H1 (cell line): ENCODE results near the gene NCOA5. TPM values are rescaled to one million over a fixed set of nuclear protein-coding genes. Genes with fewer than 3 reads are reported as not detected.

Experiments
- CTCF ChIA-PET: fragments of 300-600 bp; sonication (Branson Sonifier 250); formaldehyde crosslinking; loops from one replicate; lab custom pipeline; 2021; ENCODE audit not compliant: partially characterized antibody; lab: Charles Lee
- POLR2A ChIA-PET: fragments of 300-600 bp; sonication (Branson Sonifier 250); formaldehyde crosslinking; loops from one replicate; lab custom pipeline; 2021; ENCODE audit warnings: inconsistent platforms; ENCODE audit not compliant: partially characterized antibody; lab: Charles Lee
- DNase-seq, 2 experiments: peaks; one replicate each; pipeline versions ENCODE4 v3.0.0 to v3.0.0-alpha.2; 2010 to 2022; ENCODE audit warnings: low spot score in 2 of 2, low read depth in 1 of 2, mixed read lengths in 1 of 2
- FAIRE-seq: peaks from 2 replicates; lab custom pipeline; 2011; peaks lifted over from hg19 to GRCh38; lab: Jason Lieb, UNC
- H2AFZ ChIP-seq: 2 replicates; pipeline ENCODE4 v1.8.1; 2012; ENCODE audit warnings: low read length, inconsistent platforms
- H2AK5ac ChIP-seq: 2 replicates; pipeline ENCODE4 v1.6.1; 2013; ENCODE audit warnings: low read depth, low read length
- H2BK120ac ChIP-seq: replicated peaks from 2 replicates; pipeline ENCODE3; 2013; ENCODE audit warnings: low read depth, low read length, inconsistent platforms
- H2BK12ac ChIP-seq: 2 replicates; pipeline ENCODE4 v1.6.1; 2013; ENCODE audit warnings: low read depth, low read length
- H2BK15ac ChIP-seq: 2 replicates; pipeline ENCODE4 v1.6.1; 2013; ENCODE audit warnings: low read length
- H2BK20ac ChIP-seq: 2 replicates; pipeline ENCODE4 v1.6.1; 2013; ENCODE audit warnings: low read length
- H2BK5ac ChIP-seq: 2 replicates; pipeline ENCODE4 v1.6.1; 2013; ENCODE audit warnings: low read depth, low read length
- H3K14ac ChIP-seq: 2 replicates; pipeline ENCODE4 v1.6.1; 2013; ENCODE audit warnings: inconsistent platforms; ENCODE audit not compliant: insufficient read length
- H3K18ac ChIP-seq: 2 replicates; pipeline ENCODE4 v1.6.1; 2013; ENCODE audit warnings: low read length; ENCODE audit errors: extremely low read depth
- H3K23ac ChIP-seq: 2 replicates; pipeline ENCODE4 v1.6.1; 2013; ENCODE audit warnings: inconsistent platforms; ENCODE audit not compliant: insufficient read length
- H3K23me2 ChIP-seq: 2 replicates; pipeline ENCODE4 v1.6.1; 2013; ENCODE audit warnings: low read depth, low read length
- H3K27ac ChIP-seq: 2 replicates; pipeline ENCODE4 v1.6.1; 2011; ENCODE audit warnings: low read depth, low read length, inconsistent platforms
- H3K27me3 ChIP-seq, 4 experiments: replicated peaks in 1 of 4; 1 replicate in 1 of 4; 2 replicates in 3 of 4; pipeline versions ENCODE4 v1.6.1 to v1.8.1; 2011 to 2013; ENCODE audit warnings: low read length in 3 of 4, mild to moderate bottlenecking in 3 of 4, inconsistent platforms in 2 of 4, mixed read lengths in 2 of 4, moderate library complexity in 1 of 4; ENCODE audit not compliant: control insufficient read depth in 3 of 4, insufficient read depth in 3 of 4; ENCODE audit errors: extremely low read depth in 1 of 4
- H3K36me3 ChIP-seq, 4 experiments: 2 replicates each; pipeline versions ENCODE4 v1.6.1 to v1.8.1; 2011 to 2013; ENCODE audit warnings: mild to moderate bottlenecking in 4 of 4, low read length in 3 of 4, moderate library complexity in 2 of 4, control low read depth in 1 of 4, inconsistent platforms in 1 of 4; ENCODE audit not compliant: insufficient read depth in 4 of 4, control insufficient read depth in 2 of 4
- H3K4ac ChIP-seq: replicated peaks from 2 replicates; pipeline ENCODE3; 2013; ENCODE audit warnings: low read length, low read depth, mixed read lengths, inconsistent platforms; ENCODE audit not compliant: insufficient read length
- H3K4me1 ChIP-seq, 4 experiments: replicated peaks in 1 of 4; 1 replicate in 1 of 4; 2 replicates in 3 of 4; pipeline versions ENCODE4 v1.6.1 to v1.8.1; 2011 to 2013; ENCODE audit warnings: low read length in 3 of 4, inconsistent platforms in 2 of 4, mixed read lengths in 1 of 4; ENCODE audit not compliant: insufficient read depth in 4 of 4, control insufficient read depth in 3 of 4
- H3K4me2 ChIP-seq, 2 experiments: 2 replicates each; pipeline versions ENCODE4 v1.6.1 to v1.8.1; 2011 to 2013; ENCODE audit warnings: low read depth in 2 of 2, low read length in 2 of 2, control low read depth in 1 of 2, inconsistent platforms in 1 of 2, mild to moderate bottlenecking in 1 of 2; ENCODE audit not compliant: insufficient read depth in 1 of 2
- H3K4me3 ChIP-seq, 4 experiments: fragments of 200-600, 300-600 bp in 1 of 4; sonication (generic), shearing (Covaris generic), sonication (Bioruptor Twin) in 1 of 4; 2 replicates each; pipeline versions ENCODE4 v1.5.1 to v1.8.1; 2011 to 2016; ENCODE audit warnings: low read length in 4 of 4, low read depth in 3 of 4, control low read depth in 2 of 4, inconsistent platforms in 2 of 4, mild to moderate bottlenecking in 2 of 4, mixed read lengths in 1 of 4, moderate library complexity in 1 of 4; ENCODE audit not compliant: insufficient read depth in 2 of 4; ENCODE audit errors: extremely low read depth in 1 of 4
- H3K56ac ChIP-seq: replicated peaks from 2 replicates; pipeline ENCODE3; 2013; ENCODE audit warnings: low read depth, mild to moderate bottlenecking, mixed read lengths, low read length, inconsistent platforms; ENCODE audit not compliant: insufficient read length
- H3K79me1 ChIP-seq: 2 replicates; pipeline ENCODE4 v1.6.1; 2013; ENCODE audit warnings: low read depth, low read length, control low read depth
- H3K79me2 ChIP-seq, 2 experiments: 2 replicates each; pipeline versions ENCODE4 v1.6.1 to v1.8.1; 2012 to 2013; ENCODE audit warnings: low read length in 2 of 2, mild to moderate bottlenecking in 2 of 2, inconsistent platforms in 1 of 2; ENCODE audit not compliant: insufficient read depth in 2 of 2, control insufficient read depth in 1 of 2
- H3K9ac ChIP-seq, 4 experiments: replicated peaks in 1 of 4; 1 replicate in 1 of 4; 2 replicates in 3 of 4; pipeline versions ENCODE4 v1.6.1 to v1.8.1; 2011 to 2013; ENCODE audit warnings: low read depth in 3 of 4, low read length in 3 of 4, control low read depth in 2 of 4, mild to moderate bottlenecking in 2 of 4, moderate library complexity in 2 of 4, inconsistent platforms in 1 of 4; ENCODE audit errors: extremely low read depth in 1 of 4
- H3K9me3 ChIP-seq, 2 experiments: 2 replicates each; pipeline versions ENCODE4 v1.6.1 to v1.8.1; 2012 to 2013; ENCODE audit warnings: mild to moderate bottlenecking in 2 of 2, moderate library complexity in 2 of 2, control low read depth in 1 of 2, inconsistent platforms in 1 of 2, low read depth in 1 of 2, low read length in 1 of 2, mixed read lengths in 1 of 2; ENCODE audit not compliant: insufficient read depth in 2 of 2
- H4K20me1 ChIP-seq, 2 experiments: replicated peaks in 1 of 2; 2 replicates each; pipeline versions ENCODE3 to v1.8.1; 2011 to 2013; ENCODE audit warnings: inconsistent platforms in 2 of 2, low read length in 2 of 2, mild to moderate bottlenecking in 1 of 2; ENCODE audit not compliant: insufficient read depth in 2 of 2, control insufficient read depth in 1 of 2
- H4K5ac ChIP-seq: 2 replicates; pipeline ENCODE4 v1.6.1; 2013; ENCODE audit warnings: low read length, low read depth, mixed read lengths, inconsistent platforms; ENCODE audit not compliant: insufficient read length
- H4K8ac ChIP-seq: 2 replicates; pipeline ENCODE4 v1.8.0; 2013; ENCODE audit warnings: mild to moderate bottlenecking, moderate library complexity, low read length, inconsistent platforms; ENCODE audit not compliant: insufficient read depth; ENCODE audit errors: extremely low read depth
- H4K91ac ChIP-seq: replicated peaks from 2 replicates; pipeline ENCODE3; 2013; ENCODE audit warnings: low read length, mixed read lengths, inconsistent platforms; ENCODE audit not compliant: insufficient read length
- CTCF ChIP-seq, 3 experiments: IDR thresholded peaks; 1 replicate in 2 of 3; 2 replicates in 1 of 3; pipeline versions ENCODE4 v1.5.1 to v1.6.1; 2011; ENCODE audit warnings: low read length in 3 of 3, mild to moderate bottlenecking in 3 of 3, inconsistent platforms in 2 of 3, low read depth in 1 of 3, moderate library complexity in 1 of 3; ENCODE audit not compliant: insufficient read depth in 1 of 3; ENCODE audit errors: control extremely low read depth in 1 of 3
- RAD21 ChIP-seq, 2 experiments: IDR thresholded peaks in 1 of 2; conservative IDR thresholded peaks in 1 of 2; 2 replicates each; pipeline ENCODE4 v1.6.1; 2011; ENCODE audit warnings: low read depth in 2 of 2, low read length in 2 of 2, improper control_type of control experiment in 1 of 2, inconsistent platforms in 1 of 2, mild to moderate bottlenecking in 1 of 2, moderate library complexity in 1 of 2
- YY1 ChIP-seq: IDR thresholded peaks from 2 replicates; pipeline ENCODE4 v1.6.1; 2011; ENCODE audit warnings: low read depth, mild to moderate bottlenecking, low read length
- WGBS, 2 experiments: shearing (Covaris generic) in 1 of 2; methylation state at CpG; one replicate each; pipeline versions ENCODE4 v1.1.6 to v1.1.7; 2013 to 2015; ENCODE audit warnings: low lambda C conversion rate in 2 of 2, mixed read lengths in 2 of 2, inconsistent platforms in 1 of 2, low coverage in 1 of 2, missing lambda C conversion rate in 1 of 2; ENCODE audit not compliant: insufficient replicate concordance in 2 of 2, insufficient coverage in 1 of 2, insufficient read length in 1 of 2; ENCODE audit errors: extremely low coverage in 1 of 2, missing lambda C conversion rate in 1 of 2; 5-methylcytosine and 5-hydroxymethylcytosine counted together
- polyA plus RNA-seq, 7 experiments: library from polyadenylated mRNA; depleted of rRNA in 3 of 7; stranded (reverse) in 5 of 7; unstranded in 2 of 7; fragments of >200 nt in 5 of 7; fragments of 200-250 nt in 2 of 7; gene quantifications; 1 replicate in 5 of 7; 2 replicates in 1 of 7; 4 replicates in 1 of 7; pipeline versions ENCODE4 v1.2.1 to v1.2.3, GENCODE V29; 2011 to 2013; ENCODE audit warnings: missing spikeins in 2 of 7, mixed read lengths in 2 of 7
- total RNA-seq: library from RNA; stranded (reverse); fragmentation: NEBNext Ultra II Directional; extraction: Animal tissue kit (Norgen Biotek cat#: 25700); gene quantifications from 2 replicates; pipeline ENCODE4 v1.2.1, GENCODE V29; 2021

NCOA5 gene
- total and polyA plus RNA-seq, 2 of the 8 experiments (the other 6 are each of a cell fraction or from before 2014, with no cell fraction given): 20.4 to 29.0 TPM

- H2AK5ac ChIP-seq: no peak overlapping the region
- H3K79me1 ChIP-seq: no peaks in the 10 kb centered on the region
- no peak overlapping the region for H2BK5ac ChIP-seq
- no peaks in the 10 kb centered on the region for H3K79me2 ChIP-seq
- no peak overlapping the region for H3K4ac ChIP-seq
- CTCF ChIA-PET: interaction anchor here (0.5 to 8.1 kb wide), 44 partner anchors 8 to 344 kb away, joined by 3 to 171 read pairs (median 4); partner anchors contain the start of genes CD40, CDH22 and SLC12A5
- H3K27ac ChIP-seq: no peak overlapping the region
- H3K56ac ChIP-seq: no peak overlapping the region
- no peaks in the 10 kb centered on the region for H3K23me2 ChIP-seq
- no peak overlapping the region for H4K91ac ChIP-seq
- no peak overlapping the region for H3K4me3 ChIP-seq
- TF ChIP-seq YY1 (no peak), CTCF (IDR thresholded peaks at IDR 0.05; ENCODE audit: control extremely low read depth in 1 of 3, insufficient read depth in 1 of 3, low read depth in 1 of 3, low read length in 3 of 3) (peak; percentile 67 to 83 (median 75)), RAD21 (IDR thresholded peaks at IDR 0.05 in 1 of 2, conservative IDR thresholded peaks at IDR 0.05 in 1 of 2; ENCODE audit: low read depth in 2 of 2, low read length in 2 of 2) (peak; percentile 72 to 80)
- TF ChIP-seq, all 59 proteins: peak for 2
- Histone ChIP-seq H3K23ac (no peak overlapping the region), H3K4me1 (no peaks in the 10 kb centered on the region; a peak in 2 of 7 replicates), H2AFZ (no peak overlapping the region), H3K4me2 (no peak overlapping the region), H4K8ac (no peak overlapping the region; the same call in 1 of the 2 replicates), H3K27me3 (peaks cover 0 to 4% (median 2%) of the 10 kb centered on the region in 4 experiments; a peak in 4 of 7 replicates), H2BK15ac (no peak overlapping the region), H4K5ac (no peak overlapping the region), H2BK20ac (no peak overlapping the region), H2BK120ac (no peak overlapping the region), H4K20me1 (peaks cover 2 to 3% of the 10 kb centered on the region in 2 experiments), H3K14ac (no peak overlapping the region), H3K9me3 (no peaks in the 10 kb centered on the region), H3K36me3 (peaks cover 0 to 3% (median 0%) of the 10 kb centered on the region in 4 experiments; a peak in 2 of 8 replicates), H2BK12ac (no peak overlapping the region), H3K9ac (no peak overlapping the region), H3K18ac (no peak overlapping the region; the same call in 1 of the 2 replicates)
- DNase-seq: peak in 1 of 2 experiments; percentile 78
- WGBS, 2 experiments: 59% methylated on average over 15 of the region's 16 CpGs; no CpG with 5 or more reads in 1 of the 2 experiments
- FAIRE-seq: no peak
- POLR2A ChIA-PET: interaction anchor here (1.4 kb wide), 1 partner anchor 219 kb away, joined by 3 read pairs; no protein-coding TSS in a partner anchor
Observed at GRCh38 chr20:46128310-46129151, 38.8 kb upstream of the NCOA5 start.
